ENCODE measurements around the gene EIF5B.
A peak's percentile ranks its signal among the peaks of the same experiment; 100 is the strongest.

Gene EIF5B

DNA sequence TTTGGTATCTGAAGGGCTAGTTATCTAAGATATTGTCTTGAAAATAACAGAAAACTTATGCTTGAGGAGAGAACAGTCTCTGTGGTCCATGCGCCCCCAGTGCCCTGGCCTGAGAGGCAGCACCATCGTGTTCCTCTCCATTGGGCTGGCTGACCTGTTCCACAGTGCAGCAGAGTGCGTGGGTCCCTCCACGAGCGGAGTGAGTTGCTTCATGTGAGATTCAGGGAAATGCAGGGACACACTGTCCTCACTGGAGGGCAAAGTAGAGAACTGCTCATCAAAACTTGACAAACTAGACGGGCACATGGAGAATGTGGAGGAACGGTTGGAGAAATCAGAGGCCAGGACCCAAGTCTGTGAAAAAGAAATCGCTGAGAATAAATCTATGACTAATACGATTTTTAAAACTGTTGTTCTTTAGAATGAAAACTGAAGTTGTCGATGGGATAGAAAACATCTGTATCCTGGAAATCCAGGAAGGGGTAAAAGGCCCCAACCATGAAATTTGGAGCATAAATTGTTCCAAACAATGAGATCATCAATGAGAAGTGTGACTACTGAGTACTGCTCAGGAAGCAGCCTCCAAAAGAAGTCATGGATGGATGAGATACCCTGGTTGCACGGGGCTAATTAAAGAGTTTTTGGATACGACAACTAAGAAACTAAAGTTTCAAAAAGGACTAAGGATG lies 94.5 kb downstream of the EIF5B start:
- Histone ChIP-seq H3K9ac (ENCODE audit: low read depth, low read length) (no peak overlapping the region), H3K4me3 (ENCODE audit: low read depth, low read length) (no peak overlapping the region), H3K36me3 (ENCODE audit: control insufficient read depth, insufficient read depth, low read length) (peaks cover 68% of the 10 kb centered on the region), H3K9me3 (ENCODE audit: control insufficient read depth, insufficient read depth, low read length) (no peaks in the 10 kb centered on the region), H3K27ac (ENCODE audit: low read depth, low read length) (no peak overlapping the region), H3K27me3 (ENCODE audit: control insufficient read depth, insufficient read depth, low read length) (no peaks in the 10 kb centered on the region), H3K4me1 (ENCODE audit: control insufficient read depth, insufficient read depth, low read length) (peaks cover 6% of the 10 kb centered on the region; the same call in 1 of the 2 replicates)

DNA sequence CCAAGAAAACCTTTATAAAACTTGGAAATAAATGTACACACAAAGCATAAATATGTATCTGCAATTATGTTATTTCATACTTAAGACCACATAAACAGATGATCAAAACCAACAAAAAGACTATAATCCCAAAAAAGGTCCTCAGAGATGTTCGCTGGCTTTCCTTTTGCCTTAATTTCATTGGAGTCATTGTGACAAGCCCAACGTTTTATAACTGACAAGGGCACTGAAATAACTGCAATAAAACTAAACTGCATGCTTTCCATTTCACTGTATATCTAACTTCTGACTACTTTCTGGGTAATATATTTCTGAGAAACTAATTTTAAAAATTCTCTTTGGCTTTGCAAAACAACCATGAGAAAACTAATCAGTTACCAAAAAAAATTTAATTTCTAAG lies 96.2 kb downstream of the EIF5B start:
- Histone ChIP-seq H3K4me3 (ENCODE audit: low read depth, low read length) (no peak overlapping the region), H3K27ac (ENCODE audit: low read depth, low read length) (no peak overlapping the region), H3K9ac (ENCODE audit: low read depth, low read length) (no peak overlapping the region), H3K9me3 (ENCODE audit: control insufficient read depth, insufficient read depth, low read length) (no peaks in the 10 kb centered on the region), H3K4me1 (ENCODE audit: control insufficient read depth, insufficient read depth, low read length) (peaks cover 6% of the 10 kb centered on the region; the same call in 1 of the 2 replicates), H3K36me3 (ENCODE audit: control insufficient read depth, insufficient read depth, low read length) (peaks cover 61% of the 10 kb centered on the region), H3K27me3 (ENCODE audit: control insufficient read depth, insufficient read depth, low read length) (no peaks in the 10 kb centered on the region)

DNA sequence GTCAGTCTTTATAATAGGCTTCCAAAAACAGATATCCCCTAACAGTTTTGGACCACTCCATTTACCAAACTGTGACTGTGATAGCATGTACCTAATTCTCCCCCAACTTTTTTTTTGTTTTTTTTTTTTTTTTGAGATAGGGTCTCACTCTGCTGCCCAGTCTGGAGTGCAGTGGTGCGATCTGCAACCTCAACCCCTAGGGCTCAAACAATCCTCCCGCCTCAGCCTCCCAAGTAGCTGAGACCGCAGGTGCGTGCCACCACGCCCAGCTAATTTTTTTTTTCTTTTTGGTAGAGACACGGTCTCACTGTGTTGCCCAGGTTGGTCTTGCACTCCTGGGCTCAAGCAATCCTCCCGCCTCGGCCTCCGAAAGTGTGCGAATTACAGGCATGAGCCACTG lies 99.7 kb downstream of the EIF5B start:
- peaks cover 36% of the 10 kb centered on the region for H3K4me1 ChIP-seq (ENCODE audit: control insufficient read depth, insufficient read depth, low read length)
- no peak overlapping the region for H3K9ac ChIP-seq (ENCODE audit: low read depth, low read length)
- H3K27ac ChIP-seq (ENCODE audit: low read depth, low read length), result no peak overlapping the region
- H3K9me3 ChIP-seq (ENCODE audit: control insufficient read depth, insufficient read depth, low read length), result no peaks in the 10 kb centered on the region
- no peaks in the 10 kb centered on the region for H3K27me3 ChIP-seq (ENCODE audit: control insufficient read depth, insufficient read depth, low read length)
- peaks cover 36% of the 10 kb centered on the region for H3K36me3 ChIP-seq (ENCODE audit: control insufficient read depth, insufficient read depth, low read length)
- no peak overlapping the region for H3K4me3 ChIP-seq (ENCODE audit: low read depth, low read length)

DNA sequence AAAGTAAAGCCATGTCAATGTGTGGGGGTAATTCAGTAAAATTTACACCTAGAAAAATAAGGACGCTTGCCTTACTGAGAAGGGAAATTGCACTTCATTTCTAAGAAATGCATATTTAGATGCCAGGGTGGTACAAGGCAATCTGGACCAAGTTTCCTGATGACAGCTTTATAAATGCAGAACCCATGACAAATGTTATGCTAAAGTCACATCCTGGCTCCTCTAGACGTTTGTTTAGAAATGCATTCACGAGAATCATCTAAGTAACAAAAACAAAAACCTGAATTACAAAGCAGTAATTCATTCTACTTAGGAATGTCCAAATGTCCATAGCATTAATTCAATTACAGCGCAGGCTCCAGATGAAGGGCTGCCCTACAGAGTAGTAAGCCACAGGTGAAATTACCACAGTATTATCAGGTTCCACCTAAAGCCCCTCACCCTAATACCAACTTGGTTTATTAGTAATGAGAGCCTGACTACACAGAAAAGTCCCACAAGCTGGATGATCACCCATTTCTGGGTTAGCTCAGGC lies 102.8 kb downstream of the EIF5B start:
- no peak overlapping the region for H3K9ac ChIP-seq (ENCODE audit: low read depth, low read length)
- H3K4me1 ChIP-seq (ENCODE audit: control insufficient read depth, insufficient read depth, low read length), result peaks cover 36% of the 10 kb centered on the region
- H3K36me3 ChIP-seq (ENCODE audit: control insufficient read depth, insufficient read depth, low read length), result peaks cover 24% of the 10 kb centered on the region
- peak overlapping the region; percentile 50 for H3K27ac ChIP-seq (ENCODE audit: low read depth, low read length)
- peak overlapping the region; percentile 38 for H3K4me3 ChIP-seq (ENCODE audit: low read depth, low read length)
- no peaks in the 10 kb centered on the region for H3K27me3 ChIP-seq (ENCODE audit: control insufficient read depth, insufficient read depth, low read length)
- no peaks in the 10 kb centered on the region for H3K9me3 ChIP-seq (ENCODE audit: control insufficient read depth, insufficient read depth, low read length)

DNA sequence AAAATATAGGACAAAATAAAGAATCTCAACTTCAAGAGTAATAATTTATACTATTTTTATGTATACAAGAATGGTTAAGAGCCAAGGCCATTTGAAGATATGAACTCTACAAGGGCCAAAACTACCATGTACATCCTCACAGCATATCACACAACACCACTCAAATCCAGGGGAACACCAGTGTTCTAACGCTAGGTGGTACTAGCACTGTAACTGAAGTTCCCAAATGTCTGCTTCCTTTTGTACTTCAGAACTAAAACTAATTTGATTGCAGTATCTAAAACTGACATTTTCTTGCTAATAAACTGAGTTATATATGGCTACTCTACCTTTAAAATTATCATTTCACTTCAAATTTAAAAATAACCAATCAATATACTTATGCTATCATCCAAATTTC lies 105.6 kb downstream of the EIF5B start:
- Histone ChIP-seq H3K27ac (ENCODE audit: low read depth, low read length) (no peak overlapping the region), H3K27me3 (ENCODE audit: control insufficient read depth, insufficient read depth, low read length) (no peaks in the 10 kb centered on the region), H3K9ac (ENCODE audit: low read depth, low read length) (no peak overlapping the region), H3K9me3 (ENCODE audit: control insufficient read depth, insufficient read depth, low read length) (no peaks in the 10 kb centered on the region), H3K36me3 (ENCODE audit: control insufficient read depth, insufficient read depth, low read length) (peaks cover 26% of the 10 kb centered on the region), H3K4me3 (ENCODE audit: low read depth, low read length) (no peak overlapping the region), H3K4me1 (ENCODE audit: control insufficient read depth, insufficient read depth, low read length) (peaks cover 30% of the 10 kb centered on the region)

DNA sequence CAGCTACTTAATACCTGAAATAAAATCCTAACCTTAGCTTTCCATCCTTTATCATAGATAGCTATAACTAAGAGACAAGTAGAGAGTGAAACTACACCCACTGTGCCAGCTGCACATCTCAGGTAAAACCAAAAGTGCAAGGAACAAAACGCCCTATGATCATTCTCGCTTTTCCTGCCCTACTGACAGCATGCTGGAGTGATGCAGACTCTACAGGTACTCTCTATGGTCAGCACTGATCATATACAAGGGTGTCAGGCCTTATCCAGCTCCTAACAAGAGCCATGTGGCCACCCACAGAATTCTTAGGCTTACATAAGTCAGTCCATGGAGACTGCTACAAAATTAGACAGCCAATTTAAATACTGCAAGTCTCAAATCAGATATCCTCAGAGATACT lies 107.0 kb downstream of the EIF5B start:
- Histone ChIP-seq H3K27me3 (ENCODE audit: control insufficient read depth, insufficient read depth, low read length) (no peaks in the 10 kb centered on the region), H3K4me3 (ENCODE audit: low read depth, low read length) (no peak overlapping the region), H3K27ac (ENCODE audit: low read depth, low read length) (no peak overlapping the region), H3K9me3 (ENCODE audit: control insufficient read depth, insufficient read depth, low read length) (no peaks in the 10 kb centered on the region), H3K36me3 (ENCODE audit: control insufficient read depth, insufficient read depth, low read length) (peaks cover 24% of the 10 kb centered on the region), H3K4me1 (ENCODE audit: control insufficient read depth, insufficient read depth, low read length) (peaks cover 22% of the 10 kb centered on the region), H3K9ac (ENCODE audit: low read depth, low read length) (no peak overlapping the region)

DNA sequence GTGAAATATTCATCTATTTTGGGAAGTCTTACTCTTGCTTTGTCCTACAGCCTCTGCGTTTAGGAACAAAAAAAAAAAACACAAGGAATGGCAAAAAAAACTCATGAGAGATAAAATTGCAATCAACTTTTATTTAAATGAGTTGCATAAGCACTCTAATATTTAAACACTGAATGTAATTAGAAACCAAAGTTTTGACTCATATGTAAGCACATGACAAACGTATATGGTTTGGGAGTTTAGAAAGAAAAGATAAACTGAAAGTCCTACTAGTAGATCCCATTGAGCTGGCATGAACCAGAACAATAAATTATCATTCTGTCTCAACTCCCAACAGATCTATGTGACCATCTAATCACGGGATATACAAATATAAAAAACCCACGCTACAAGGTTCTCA lies 107.9 kb downstream of the EIF5B start:
- Histone ChIP-seq H3K36me3 (ENCODE audit: control insufficient read depth, insufficient read depth, low read length) (peaks cover 27% of the 10 kb centered on the region), H3K27ac (ENCODE audit: low read depth, low read length) (no peak overlapping the region), H3K4me3 (ENCODE audit: low read depth, low read length) (no peak overlapping the region), H3K9ac (ENCODE audit: low read depth, low read length) (no peak overlapping the region), H3K4me1 (ENCODE audit: control insufficient read depth, insufficient read depth, low read length) (peaks cover 15% of the 10 kb centered on the region), H3K27me3 (ENCODE audit: control insufficient read depth, insufficient read depth, low read length) (no peaks in the 10 kb centered on the region), H3K9me3 (ENCODE audit: control insufficient read depth, insufficient read depth, low read length) (no peaks in the 10 kb centered on the region)

DNA sequence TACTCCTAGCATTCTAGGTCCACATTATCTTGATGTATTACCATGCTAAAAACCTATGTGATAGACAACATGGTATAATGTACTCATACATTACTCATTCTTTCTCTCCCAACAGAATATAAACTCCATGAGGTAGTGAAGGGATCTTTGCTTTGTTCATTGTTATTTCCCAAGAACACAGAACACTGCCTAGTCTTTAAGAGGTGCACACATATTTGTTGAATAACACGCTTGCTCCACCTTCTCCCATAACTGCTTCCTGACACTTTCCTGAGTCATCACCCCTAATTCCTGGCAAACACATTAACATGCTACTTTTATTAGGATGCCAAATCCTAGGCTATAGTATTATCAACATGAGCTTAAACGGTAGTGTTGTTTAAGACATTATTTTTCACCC lies 111.4 kb downstream of the EIF5B start:
- H3K36me3 ChIP-seq (ENCODE audit: control insufficient read depth, insufficient read depth, low read length), result peaks cover 39% of the 10 kb centered on the region
- H3K4me1 ChIP-seq (ENCODE audit: control insufficient read depth, insufficient read depth, low read length), result no peaks in the 10 kb centered on the region
- H3K9ac ChIP-seq (ENCODE audit: low read depth, low read length), result no peak overlapping the region
- no peak overlapping the region for H3K27ac ChIP-seq (ENCODE audit: low read depth, low read length)
- H3K4me3 ChIP-seq (ENCODE audit: low read depth, low read length), result no peak overlapping the region
- no peaks in the 10 kb centered on the region for H3K27me3 ChIP-seq (ENCODE audit: control insufficient read depth, insufficient read depth, low read length)
- H3K9me3 ChIP-seq (ENCODE audit: control insufficient read depth, insufficient read depth, low read length), result no peaks in the 10 kb centered on the region

DNA sequence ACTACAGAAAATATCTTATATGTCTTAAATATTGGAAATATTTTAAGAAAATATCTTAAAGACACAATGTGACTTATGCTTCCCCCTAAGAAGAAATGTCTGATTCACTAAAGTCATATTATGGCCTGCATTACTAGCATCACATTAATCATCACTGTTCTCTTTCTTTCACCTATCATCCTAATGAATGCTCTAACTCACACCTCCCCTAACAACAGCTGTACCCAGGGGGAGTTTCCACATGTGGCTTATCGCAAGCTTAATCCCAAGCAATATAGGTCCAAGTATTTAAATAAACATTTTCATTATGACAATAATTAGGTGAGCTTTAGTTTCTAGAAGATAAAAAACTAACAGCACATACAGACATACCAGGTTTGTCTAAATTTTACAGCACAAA lies 113.0 kb downstream of the EIF5B start:
- Histone ChIP-seq H3K36me3 (ENCODE audit: control insufficient read depth, insufficient read depth, low read length) (peaks cover 45% of the 10 kb centered on the region), H3K27me3 (ENCODE audit: control insufficient read depth, insufficient read depth, low read length) (no peaks in the 10 kb centered on the region), H3K4me1 (ENCODE audit: control insufficient read depth, insufficient read depth, low read length) (no peaks in the 10 kb centered on the region), H3K9ac (ENCODE audit: low read depth, low read length) (no peak overlapping the region), H3K9me3 (ENCODE audit: control insufficient read depth, insufficient read depth, low read length) (no peaks in the 10 kb centered on the region), H3K27ac (ENCODE audit: low read depth, low read length) (no peak overlapping the region), H3K4me3 (ENCODE audit: low read depth, low read length) (no peak overlapping the region)

Measured in HUES48 (cell line).